Spleen (tissue), 11 donors: ENCODE data around the gene DTX4. TPM values are rescaled to one million over a fixed set of nuclear protein-coding genes. Genes with fewer than 3 reads are reported as not detected.

Source experiments
- DNase-seq: peaks from one replicate; pipeline ENCODE4 v3.0.0-alpha.2; 2020
- H3K27ac ChIP-seq, 8 donors: fragments of 200-600 bp; sonication (generic) in 7 of 8; 1 replicate in 4 of 8; 2 replicates in 4 of 8; pipeline versions ENCODE4 v1.5.0 to v1.8.0; 2016 to 2021; ENCODE audit warnings: inconsistent platforms in 4 of 8, mild to moderate bottlenecking in 4 of 8, moderate library complexity in 1 of 8
- H3K27me3 ChIP-seq, 7 donors: fragments of 200-600 bp; sonication (generic) in 6 of 7; replicated peaks in 1 of 7; 1 replicate in 4 of 7; 2 replicates in 3 of 7; pipeline versions ENCODE4 v1.5.0 to v1.8.0; 2016 to 2021; ENCODE audit warnings: inconsistent platforms in 3 of 7, mild to moderate bottlenecking in 1 of 7
- H3K36me3 ChIP-seq, 6 donors: fragments of 200-600 bp; sonication (generic) in 5 of 6; 1 replicate in 4 of 6; 2 replicates in 2 of 6; pipeline versions ENCODE4 v1.5.0 to v1.8.0; 2016 to 2021; ENCODE audit warnings: inconsistent platforms in 2 of 6
- H3K4me1 ChIP-seq, 6 donors: fragments of 200-600 bp; sonication (generic) in 5 of 6; 1 replicate in 3 of 6; 2 replicates in 3 of 6; pipeline versions ENCODE4 v1.5.0 to v1.8.0; 2016 to 2021; ENCODE audit warnings: inconsistent platforms in 3 of 6
- H3K4me3 ChIP-seq, 8 donors: fragments of 200-600 bp; sonication (generic) in 7 of 8; 1 replicate in 4 of 8; 2 replicates in 4 of 8; pipeline versions ENCODE4 v1.5.0 to v1.8.0; 2016 to 2021; ENCODE audit warnings: inconsistent platforms in 4 of 8, mild to moderate bottlenecking in 4 of 8, moderate library complexity in 2 of 8
- H3K9me3 ChIP-seq, 8 donors: fragments of 200-600 bp; sonication (generic) in 7 of 8; 1 replicate in 4 of 8; 2 replicates in 4 of 8; pipeline versions ENCODE4 v1.5.0 to v1.8.0; 2016 to 2021; ENCODE audit warnings: inconsistent platforms in 4 of 8
- POLR2A ChIP-seq, 3 donors: fragments of 450-650 bp; IDR thresholded peaks; one replicate each; pipeline ENCODE4 v1.5.1; 2017; ENCODE audit warnings: antibody characterized with exemption in 3 of 3, mild to moderate bottlenecking in 1 of 3
- POLR2AphosphoS5 ChIP-seq, 3 donors: sonication (generic); formaldehyde crosslinking; IDR thresholded peaks; one replicate each; pipeline ENCODE4 v1.5.1; 2017; ENCODE audit warnings: antibody characterized with exemption in 3 of 3
- WGBS, 5 donors: extraction: QIAGEN DNeasy Blood & Tissue Kit in 3 of 5; methylation state at CpG; one replicate each; pipeline versions ENCODE4 v1.1.5 to v1.1.7; 2013 to 2018; 5-methylcytosine and 5-hydroxymethylcytosine counted together
- intact Hi-C: fragments of 100-400 bp; cut with DNase I; formaldehyde crosslinking; loops from one replicate; pipeline ENCODE4 v1.15.0; 2023; ENCODE audit warnings: low total_unique reads
- polyA plus RNA-seq, 3 donors: library from polyadenylated mRNA; stranded (reverse); fragments of 200-250 nt; gene quantifications; one replicate each; pipeline ENCODE4 v1.2.1, GENCODE V29; 2013
- total RNA-seq, 7 donors: library from RNA; depleted of rRNA in 3 of 7; stranded (reverse); fragments of >200 nt in 3 of 7; fragmentation: NEBNext Ultra II Directional in 4 of 7; extraction: Animal tissue kit (Norgen Biotek cat#: 25700) in 4 of 7; gene quantifications; one replicate each; pipeline versions ENCODE4 v1.1.0 to v1.2.1, GENCODE V29; 2016 to 2021
- TF ChIP-seq, protein P1 (sequence below), 11 experiments: fragments of 200-600 bp in 7 of 11; fragments of 450-650 bp in 4 of 11; sonication (generic) in 4 of 11; IDR thresholded peaks in 8 of 11; conservative IDR thresholded peaks in 3 of 11; 1 replicate in 7 of 11; 2 replicates in 4 of 11; pipeline versions ENCODE4 v1.4.0 to v1.8.0; 2016 to 2021; ENCODE audit warnings: antibody characterized with exemption in 11 of 11, inconsistent platforms in 4 of 11, mild to moderate bottlenecking in 1 of 11
- donor health status: healthy with polysubstance abuse.
- donor health status: DM: no; HTN: no; CAD: no; lungs with moderate emphysema.
- donor health status: DM: no; HTN: no; CAD: no.
- donor health status: Bipolar disorder and iron deficiency.
- donor health status: healthy.
- donor health status: DM: no; HTN: no; CAD: no.
- donor health status: DM: yes; HTN: yes; CAD: no.

DTX4 gene
- total and polyA plus RNA-seq, 10 donors: 3.9 to 19.1 (median 9.6) TPM

DNA sequence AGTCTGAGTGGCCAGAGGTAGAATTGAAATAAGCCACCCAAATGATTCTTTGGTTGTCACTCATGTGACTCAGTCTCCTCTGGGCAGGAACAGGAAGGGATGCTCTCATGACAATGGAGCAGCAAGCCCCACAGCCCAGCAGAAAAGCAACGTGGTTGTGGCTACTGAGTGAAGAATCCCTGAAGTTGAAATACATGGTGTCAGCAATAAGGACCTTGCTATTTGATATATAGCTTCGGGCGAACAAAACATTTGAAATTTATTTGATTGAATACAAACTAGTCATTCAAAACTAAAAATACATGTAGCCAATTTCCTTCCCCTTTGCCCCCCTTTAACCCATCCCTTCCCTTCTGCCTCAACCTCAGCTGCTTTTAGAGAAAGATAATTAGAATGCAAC, 14.5 kb upstream of the DTX4 start:
- 36 to 46% (median 39%) methylated on average over 3 of the region's 3 CpGs for WGBS, 5 donors
- Histone ChIP-seq H3K27ac (no peak overlapping the region), H3K36me3 (peaks cover 0 to 21% (median 0%) of the 10 kb centered on the region in 6 donors), H3K4me1 (peaks cover 0 to 23% (median 11%) of the 10 kb centered on the region in 6 donors), H3K9me3 (no peaks in the 10 kb centered on the region), H3K27me3 (no peaks in the 10 kb centered on the region), H3K4me3 (no peak overlapping the region)
- intact Hi-C loops: no loop called here
- TF ChIP-seq, protein P1, sequence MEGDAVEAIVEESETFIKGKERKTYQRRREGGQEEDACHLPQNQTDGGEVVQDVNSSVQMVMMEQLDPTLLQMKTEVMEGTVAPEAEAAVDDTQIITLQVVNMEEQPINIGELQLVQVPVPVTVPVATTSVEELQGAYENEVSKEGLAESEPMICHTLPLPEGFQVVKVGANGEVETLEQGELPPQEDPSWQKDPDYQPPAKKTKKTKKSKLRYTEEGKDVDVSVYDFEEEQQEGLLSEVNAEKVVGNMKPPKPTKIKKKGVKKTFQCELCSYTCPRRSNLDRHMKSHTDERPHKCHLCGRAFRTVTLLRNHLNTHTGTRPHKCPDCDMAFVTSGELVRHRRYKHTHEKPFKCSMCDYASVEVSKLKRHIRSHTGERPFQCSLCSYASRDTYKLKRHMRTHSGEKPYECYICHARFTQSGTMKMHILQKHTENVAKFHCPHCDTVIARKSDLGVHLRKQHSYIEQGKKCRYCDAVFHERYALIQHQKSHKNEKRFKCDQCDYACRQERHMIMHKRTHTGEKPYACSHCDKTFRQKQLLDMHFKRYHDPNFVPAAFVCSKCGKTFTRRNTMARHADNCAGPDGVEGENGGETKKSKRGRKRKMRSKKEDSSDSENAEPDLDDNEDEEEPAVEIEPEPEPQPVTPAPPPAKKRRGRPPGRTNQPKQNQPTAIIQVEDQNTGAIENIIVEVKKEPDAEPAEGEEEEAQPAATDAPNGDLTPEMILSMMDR (IDR thresholded peaks at IDR 0.05 in 8 of 11, conservative IDR thresholded peaks at IDR 0.05 in 3 of 11): no peak
- TF ChIP-seq POLR2AphosphoS5 (IDR thresholded peaks at IDR 0.05) (no peak), POLR2A (IDR thresholded peaks at IDR 0.05) (no peak)
- DNase-seq: no peak

- Histone ChIP-seq H3K9me3 (no peaks in the 10 kb centered on the region), H3K4me3 (peak overlapping the region in 1 of 8 donors; percentile 12), H3K27me3 (no peaks in the 10 kb centered on the region), H3K4me1 (peaks cover 0 to 16% (median 11%) of the 10 kb centered on the region in 6 donors), H3K36me3 (peaks cover 0 to 13% (median 0%) of the 10 kb centered on the region in 6 donors), H3K27ac (peak overlapping the region in 1 of 8 donors; percentile 4)
- DNase-seq: no peak
- intact Hi-C loops: no loop called here
- no peak for TF ChIP-seq POLR2AphosphoS5 (IDR thresholded peaks at IDR 0.05)
- TF ChIP-seq, protein P1 (IDR thresholded peaks at IDR 0.05 in 8 of 11, conservative IDR thresholded peaks at IDR 0.05 in 3 of 11): peak; percentile 72 to 92 (median 90)
- 28 to 36% (median 32%) methylated on average over 8 of the region's 8 CpGs for WGBS, 5 donors
These were observed 13.5 kb upstream of the DTX4 start for GRCh38 chr11:59158206-59159068.

DNA sequence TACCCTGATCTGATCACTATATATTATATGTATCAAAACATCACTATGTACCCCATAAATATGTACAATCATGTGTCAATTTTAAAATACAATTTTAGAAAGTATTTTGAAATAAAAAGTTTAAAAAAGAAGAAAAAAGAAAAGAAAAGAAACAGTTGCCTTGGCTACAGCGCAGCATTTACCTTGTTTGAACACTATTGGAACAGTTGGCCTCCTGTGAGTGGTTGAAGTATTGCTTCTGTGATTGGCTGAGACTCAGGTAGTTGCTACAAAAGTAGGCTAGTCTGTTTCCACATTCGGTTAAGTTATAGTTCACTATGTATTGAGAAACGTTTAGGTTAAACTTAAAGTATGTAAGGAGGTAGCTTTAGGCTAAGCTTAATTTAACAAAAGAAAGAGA, 7.9 kb upstream of the DTX4 start:
- H3K9me3 ChIP-seq: no peaks in the 10 kb centered on the region
- WGBS, 5 donors: 55 to 92% (median 81%) methylated on average over 3 of the region's 3 CpGs
- intact Hi-C loops: no loop called here

More for the DNA sequence above, 7.9 kb upstream of the DTX4 start:
- TF ChIP-seq, protein P1 (IDR thresholded peaks at IDR 0.05 in 8 of 11, conservative IDR thresholded peaks at IDR 0.05 in 3 of 11): no peak
- TF ChIP-seq POLR2A (IDR thresholded peaks at IDR 0.05) (no peak), POLR2AphosphoS5 (IDR thresholded peaks at IDR 0.05) (no peak)
- Histone ChIP-seq H3K4me1 (peaks cover 0 to under 1% (median 0%) of the 10 kb centered on the region in 6 donors), H3K4me3 (no peak overlapping the region), H3K27me3 (peaks cover 0 to 3% (median 0%) of the 10 kb centered on the region in 7 donors), H3K36me3 (no peaks in the 10 kb centered on the region), H3K27ac (no peak overlapping the region)
- DNase-seq: no peak
